ENCODE results near the gene TULP4. TPM values are rescaled to one million over a fixed set of nuclear protein-coding genes. Genes with fewer than 3 reads are reported as not detected.

The TULP4 gene, protein sequence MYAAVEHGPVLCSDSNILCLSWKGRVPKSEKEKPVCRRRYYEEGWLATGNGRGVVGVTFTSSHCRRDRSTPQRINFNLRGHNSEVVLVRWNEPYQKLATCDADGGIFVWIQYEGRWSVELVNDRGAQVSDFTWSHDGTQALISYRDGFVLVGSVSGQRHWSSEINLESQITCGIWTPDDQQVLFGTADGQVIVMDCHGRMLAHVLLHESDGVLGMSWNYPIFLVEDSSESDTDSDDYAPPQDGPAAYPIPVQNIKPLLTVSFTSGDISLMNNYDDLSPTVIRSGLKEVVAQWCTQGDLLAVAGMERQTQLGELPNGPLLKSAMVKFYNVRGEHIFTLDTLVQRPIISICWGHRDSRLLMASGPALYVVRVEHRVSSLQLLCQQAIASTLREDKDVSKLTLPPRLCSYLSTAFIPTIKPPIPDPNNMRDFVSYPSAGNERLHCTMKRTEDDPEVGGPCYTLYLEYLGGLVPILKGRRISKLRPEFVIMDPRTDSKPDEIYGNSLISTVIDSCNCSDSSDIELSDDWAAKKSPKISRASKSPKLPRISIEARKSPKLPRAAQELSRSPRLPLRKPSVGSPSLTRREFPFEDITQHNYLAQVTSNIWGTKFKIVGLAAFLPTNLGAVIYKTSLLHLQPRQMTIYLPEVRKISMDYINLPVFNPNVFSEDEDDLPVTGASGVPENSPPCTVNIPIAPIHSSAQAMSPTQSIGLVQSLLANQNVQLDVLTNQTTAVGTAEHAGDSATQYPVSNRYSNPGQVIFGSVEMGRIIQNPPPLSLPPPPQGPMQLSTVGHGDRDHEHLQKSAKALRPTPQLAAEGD (N-terminal part only)
- total RNA-seq (2014; rRNA removed; shearing (Covaris generic)): 49.3 and 62.1 TPM in 2 replicates

DNA sequence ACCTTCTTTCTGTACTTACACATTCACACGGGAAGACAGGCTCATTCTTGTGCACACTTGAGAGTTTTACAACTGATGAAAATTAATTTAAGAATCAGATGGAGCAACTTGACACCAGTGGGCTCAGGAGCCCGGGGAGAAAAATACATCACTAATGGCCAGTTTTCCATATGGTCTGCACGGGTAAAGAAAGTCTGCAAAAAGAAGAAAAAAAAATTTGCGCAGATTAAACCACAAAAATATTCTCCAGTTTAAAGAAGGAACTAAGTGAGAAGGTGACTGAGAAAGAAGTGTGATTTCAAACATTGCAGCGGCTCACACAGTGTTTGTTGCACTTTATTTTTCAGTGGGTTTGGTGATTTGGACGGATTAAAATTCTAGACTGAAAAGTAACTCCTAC is at the start of gene TULP4:
TULP4 (plus strand) TSS at position 301 of the 400 bp plus-strand sequence. CDS start 1,552 bp downstream, outside the sequence.
- DNase-seq (ENCODE audit: low read depth): no peak

DNA sequence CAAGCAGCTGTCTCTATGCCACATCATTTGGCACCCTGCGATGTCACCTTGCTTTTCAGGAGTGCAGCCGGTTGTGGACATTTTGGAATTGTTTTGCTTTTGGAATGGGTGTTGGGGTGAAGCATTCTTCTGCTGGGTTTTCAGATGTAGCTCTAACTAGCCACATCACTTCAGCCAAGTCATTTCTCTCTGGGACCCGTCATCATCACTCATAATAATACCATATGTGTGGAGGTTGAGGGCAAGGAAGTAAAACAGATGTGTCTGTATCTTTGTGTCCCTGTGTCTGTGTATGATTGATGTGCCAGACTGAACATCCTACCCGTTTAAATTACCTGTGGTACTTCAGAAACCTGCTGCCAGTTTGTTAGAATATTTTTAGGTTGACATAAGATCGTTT is 49.5 kb upstream of the TULP4 start:
- no peak for DNase-seq (ENCODE audit: low read depth)

DNA sequence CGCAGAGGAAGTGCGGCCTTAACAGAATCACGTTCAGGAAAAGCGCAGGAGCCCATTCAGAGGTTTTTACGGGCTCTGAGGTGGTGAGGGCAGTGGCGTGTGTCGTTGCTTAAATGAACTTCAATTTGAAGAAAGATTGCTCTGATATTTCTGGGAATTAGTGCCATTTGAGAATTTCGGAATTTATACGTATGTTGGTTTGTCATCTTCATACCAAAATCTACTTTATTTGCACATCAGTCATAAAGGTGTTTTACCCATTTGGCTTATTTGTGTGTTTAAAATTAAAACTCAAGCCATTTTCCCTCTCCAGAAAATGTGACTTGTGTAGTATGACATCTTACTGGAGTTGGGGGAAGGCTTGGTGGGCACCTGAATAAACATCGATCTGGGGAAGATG is 48.1 kb upstream of the TULP4 start:
- DNase-seq (ENCODE audit: low read depth): no peak

DNA sequence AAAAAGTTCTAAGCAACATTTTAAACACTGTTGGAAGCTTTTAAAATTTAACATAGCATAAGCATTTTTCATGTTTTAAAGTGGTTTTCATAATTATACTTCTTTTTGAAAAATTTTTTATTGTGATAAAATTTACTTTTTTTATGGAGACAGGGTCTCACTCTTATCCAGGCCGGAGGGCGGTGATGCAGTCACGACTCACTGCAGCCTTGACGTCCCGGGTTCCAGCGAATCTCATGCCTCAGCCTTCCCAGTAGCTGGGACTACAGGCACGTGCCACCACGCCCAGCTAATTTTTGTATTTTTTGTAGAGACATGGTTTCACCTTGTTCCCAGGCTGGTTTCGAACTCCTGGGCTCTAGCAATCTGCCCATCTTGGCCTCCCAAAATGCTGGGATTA is 46.1 kb upstream of the TULP4 start:
- peak; percentile 18 for DNase-seq (ENCODE audit: low read depth)

DNA sequence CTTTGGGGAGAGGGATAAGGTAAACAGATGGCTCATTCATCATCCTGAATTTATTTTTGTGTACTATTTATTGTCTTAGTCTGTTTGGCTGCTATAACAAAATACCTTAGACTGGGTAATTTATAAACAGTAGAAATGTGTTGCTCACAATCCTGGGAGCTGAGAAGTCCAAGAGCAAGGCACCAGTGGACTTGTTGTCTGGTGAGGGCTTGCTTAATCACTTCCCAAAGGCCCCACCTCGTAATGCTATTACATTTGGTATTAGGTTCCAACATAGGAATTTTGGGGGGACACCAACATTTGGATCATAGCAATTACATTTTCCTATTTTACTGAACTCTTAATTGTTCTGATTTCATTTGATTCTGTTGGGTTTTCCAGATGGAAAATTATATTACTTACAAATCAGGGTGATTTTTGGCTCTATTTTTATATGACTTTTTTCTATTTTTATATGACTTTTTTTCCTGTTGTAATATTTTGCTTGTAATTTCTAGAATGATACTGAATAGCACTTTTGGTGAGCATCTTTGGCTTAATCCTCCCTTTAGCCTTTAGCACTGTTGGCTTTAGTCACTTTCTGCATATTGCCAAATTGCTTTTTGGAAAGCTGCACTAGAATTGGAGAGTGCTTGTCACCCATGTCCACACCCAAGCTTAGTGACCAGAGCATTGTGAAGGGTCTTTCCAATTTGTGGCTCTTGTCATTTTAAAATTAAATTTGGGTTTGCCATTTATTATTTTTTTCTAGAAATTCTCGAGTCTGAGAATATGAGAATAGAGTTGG is 43.7 kb upstream of the TULP4 start:
- no peak for DNase-seq (ENCODE audit: low read depth)

DNA sequence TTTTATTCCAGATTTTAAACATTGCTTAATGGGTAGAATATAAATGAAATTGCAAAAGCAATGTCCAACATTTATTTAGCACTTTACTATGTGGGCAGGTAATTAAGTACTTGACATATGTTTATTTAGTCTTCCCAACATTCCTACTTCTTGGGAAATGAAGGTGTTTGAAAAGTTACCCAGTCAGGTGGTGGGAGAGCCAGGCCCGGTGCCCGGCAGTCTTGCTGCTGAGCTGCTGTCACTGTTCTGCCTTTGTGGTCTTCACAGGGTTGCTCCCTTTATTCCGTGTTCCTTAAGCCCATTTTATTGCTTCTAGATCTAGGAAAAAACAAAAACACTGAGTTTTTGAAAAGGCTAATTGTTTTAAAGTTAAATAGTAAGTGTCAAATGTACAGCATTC is 42.6 kb upstream of the TULP4 start:
- DNase-seq (ENCODE audit: low read depth): no peak

DNA sequence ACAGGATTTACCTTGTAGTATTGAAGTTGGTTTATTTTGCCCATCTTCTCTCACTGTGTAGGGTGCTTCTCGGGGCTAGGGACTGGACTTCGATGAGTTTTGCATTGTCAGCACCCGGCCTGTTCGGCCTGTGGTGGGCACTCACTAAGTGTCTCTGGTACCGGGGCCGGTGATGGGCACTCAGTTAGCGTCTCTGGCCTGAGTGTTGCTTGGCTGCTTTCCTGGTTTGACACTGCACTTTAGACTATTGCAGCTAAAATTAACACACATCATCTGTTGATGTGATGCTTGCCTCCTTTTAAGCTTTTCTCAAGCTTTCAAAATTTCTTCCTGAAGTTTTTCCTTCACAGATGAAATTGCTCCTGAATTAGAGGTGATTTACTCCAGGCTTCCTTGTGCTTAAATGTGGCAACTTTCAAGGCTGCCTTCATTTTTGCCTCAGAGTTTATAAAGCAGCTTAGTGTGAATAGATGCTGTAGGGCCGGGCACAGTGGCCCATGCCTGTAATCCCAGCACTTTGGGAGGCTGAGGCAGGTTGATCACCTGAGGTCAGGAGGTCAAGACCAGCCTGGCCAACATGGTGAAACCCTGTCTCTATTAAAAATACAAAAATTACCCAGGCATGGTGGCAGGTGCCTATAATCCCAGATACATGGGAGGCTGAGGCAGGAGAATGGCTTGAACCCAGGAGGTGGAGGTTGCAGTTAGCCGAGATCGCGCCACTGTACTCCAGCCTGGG is 41.7 kb upstream of the TULP4 start:
- DNase-seq (ENCODE audit: low read depth): no peak

DNA sequence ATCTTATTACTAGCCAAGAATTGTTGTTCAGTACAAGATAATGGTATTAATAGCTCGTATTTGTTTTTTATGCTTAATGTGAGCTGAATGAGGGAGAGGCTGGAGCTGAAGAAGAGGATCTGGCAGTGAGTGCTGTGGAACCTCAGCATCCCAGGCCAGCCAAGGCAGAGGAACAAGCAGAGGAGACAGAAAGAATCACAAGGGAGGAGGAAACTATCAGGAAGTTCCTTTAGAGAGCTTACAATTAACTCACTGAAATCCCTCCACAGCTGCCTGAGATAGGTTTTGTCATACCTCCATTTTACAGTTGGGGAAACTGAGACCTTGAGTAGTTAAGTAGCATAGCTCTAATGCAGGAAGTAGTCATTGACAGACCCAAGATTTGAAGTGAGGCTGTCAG is 39.9 kb upstream of the TULP4 start:
- DNase-seq (ENCODE audit: low read depth): no peak

DNA sequence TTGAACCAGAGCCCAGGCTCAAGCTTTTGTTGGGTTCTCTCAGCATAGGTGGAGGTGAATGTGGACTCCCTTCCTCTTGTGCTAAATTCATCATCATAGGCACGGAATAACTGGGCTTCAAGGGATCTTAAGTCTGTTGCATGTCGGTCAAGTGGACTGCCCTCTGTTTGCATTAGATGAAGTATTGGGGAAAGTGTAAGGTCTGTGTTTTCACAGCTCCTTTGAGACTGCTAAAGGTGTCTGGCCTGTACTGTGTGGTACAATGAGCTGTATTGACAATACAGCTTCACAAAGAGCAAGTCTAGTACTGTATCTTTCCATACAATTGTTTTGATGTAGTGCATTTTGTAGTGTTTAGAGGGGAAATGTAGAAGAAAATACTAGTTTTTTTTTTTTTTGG is 34.3 kb upstream of the TULP4 start:
- DNase-seq (ENCODE audit: low read depth): no peak

DNA sequence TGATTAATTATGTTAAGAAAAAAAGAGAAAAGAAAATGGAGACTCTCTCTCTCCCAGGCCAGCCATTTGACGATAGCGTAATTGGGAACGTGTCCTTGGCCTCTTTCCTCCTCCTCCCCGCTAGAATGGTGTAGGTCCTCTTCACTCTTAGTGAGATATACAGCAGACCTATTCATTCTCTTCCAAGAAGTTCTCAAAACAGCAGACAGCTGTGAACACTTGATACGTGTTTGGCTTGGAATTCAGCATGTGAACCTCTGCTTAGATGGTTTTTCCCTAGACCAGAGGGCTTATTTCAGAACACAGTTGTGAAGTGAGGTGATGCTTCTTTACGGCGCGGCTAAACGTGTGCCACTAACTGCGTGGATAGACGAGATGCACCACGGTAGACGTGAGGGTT is 32.6 kb upstream of the TULP4 start:
- DNase-seq (ENCODE audit: low read depth): no peak

DNA sequence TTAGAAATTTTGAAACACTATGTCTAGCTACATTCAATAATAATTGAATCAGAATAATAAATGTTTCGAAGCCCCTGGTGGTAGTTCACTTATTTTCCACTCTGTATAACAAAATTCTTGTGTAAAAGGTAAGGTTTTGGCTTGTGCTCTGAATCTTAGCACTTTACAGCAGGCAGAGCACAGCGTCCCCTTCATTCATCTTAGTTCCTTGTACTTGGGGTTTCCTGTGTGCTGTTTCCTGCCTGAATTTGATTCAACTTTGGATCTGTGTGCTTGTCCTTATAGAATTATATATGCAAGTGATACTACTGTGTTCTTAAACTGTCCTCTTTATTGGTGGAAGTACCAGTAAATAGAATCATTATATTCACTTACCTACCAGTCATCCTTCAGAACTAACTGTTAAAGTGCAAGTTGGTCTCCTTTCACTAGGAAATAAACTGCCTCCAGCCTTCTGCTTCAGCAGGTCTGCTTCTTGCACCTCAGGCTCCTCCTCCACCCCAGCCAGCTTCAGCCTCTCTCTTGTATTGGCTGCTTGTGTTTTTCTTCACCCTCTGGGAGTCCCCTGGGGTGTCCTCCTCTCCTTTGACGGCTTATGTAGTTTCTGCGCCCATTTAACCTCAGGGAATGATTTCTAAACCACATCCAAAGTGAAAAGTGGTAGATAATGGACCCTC is 28.8 kb upstream of the TULP4 start:
- DNase-seq (ENCODE audit: low read depth): no peak

DNA sequence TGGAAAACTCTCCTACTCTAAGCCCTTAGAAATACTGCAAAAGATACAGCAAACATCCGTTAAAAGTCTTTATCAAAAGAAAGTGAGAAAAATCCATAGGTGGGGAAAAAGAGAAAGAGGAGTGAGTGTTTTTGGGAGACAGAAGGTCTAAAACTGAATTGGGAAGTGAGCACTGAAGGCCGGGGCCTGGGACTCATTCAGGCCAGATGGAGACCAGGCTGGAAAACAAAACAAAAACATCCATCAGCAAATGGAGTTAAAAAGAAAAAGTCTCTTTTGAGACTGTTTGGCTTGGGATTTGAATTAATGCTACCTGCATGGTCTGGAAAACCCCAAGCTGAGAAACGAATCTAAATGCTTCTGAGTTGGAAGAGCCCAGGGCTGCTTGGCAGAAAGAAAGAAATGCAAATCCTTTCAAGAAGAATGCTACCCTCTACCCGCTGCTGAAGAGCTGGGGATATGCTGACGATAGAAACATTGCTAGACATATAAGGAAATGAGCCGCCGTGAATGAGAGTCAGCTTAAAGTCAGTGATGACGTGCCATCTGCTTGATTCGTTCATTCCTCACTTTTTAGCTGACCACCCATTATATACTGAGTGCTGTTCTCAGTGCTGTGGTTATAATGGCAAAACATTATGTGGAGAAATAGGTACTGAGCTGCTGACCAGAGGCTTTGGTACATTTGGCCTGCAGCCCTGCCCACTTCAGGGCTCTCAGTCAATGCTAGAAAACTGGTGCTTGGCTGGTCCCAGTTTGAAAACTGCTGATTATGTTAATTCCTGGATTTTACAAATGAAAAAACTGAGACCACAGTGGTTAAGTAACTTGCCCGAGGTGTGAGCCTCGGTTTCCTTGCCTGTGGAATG is 28.0 kb upstream of the TULP4 start:
- DNase-seq (ENCODE audit: low read depth): no peak

DNA sequence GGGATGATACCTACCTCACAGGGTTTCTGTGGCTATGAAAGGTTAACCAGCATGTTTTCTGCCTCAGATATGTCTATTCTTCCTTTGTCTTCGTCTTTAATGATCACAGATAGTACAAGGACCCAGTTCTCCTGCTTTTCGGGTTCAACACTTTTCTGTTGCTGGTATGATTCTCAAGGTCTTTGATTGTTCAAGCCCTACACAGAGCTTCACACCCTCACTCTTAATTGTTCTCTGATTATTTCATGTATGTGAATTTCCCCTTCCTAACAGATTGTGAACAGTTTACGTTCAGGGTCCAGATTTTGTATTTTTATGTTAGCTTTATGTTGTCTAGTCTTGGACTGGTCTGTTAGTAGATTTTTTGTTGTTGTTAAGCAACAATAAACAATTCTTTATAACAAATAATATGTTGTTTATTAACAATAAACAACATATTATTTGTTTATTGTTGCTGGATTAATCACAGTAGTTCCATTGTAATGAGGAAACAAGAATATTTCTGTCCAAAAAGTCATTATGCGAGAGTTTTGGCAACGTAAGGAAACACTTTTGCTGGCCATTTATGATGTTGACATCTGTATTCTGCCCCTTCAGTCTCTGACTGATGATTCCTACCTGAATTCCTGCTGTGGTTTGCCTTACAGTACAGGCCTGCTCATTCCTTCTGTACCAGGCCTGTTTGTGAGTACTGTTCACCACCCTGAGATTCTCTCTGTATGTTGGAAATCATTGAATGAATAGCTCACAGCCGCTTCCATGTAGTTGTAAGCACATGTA is 27.2 kb upstream of the TULP4 start:
- no peak for DNase-seq (ENCODE audit: low read depth)

DNA sequence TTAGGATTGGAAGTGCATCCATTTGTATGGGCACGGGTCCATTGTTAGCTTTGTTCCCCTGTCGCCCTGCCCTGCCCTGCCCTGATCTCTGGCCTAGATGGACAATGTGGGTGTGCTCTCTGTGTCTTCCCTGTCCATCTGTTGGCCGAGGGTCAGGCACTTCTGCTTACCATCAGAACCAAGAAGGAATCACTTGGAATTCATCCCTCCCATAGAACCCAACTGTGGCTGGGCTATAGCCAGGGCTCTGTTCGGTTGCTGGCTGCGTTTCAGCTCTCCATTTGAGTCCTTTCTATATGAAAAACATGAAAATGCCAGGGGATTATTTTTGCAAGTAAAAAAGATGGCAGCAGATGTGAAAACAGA is 26.6 kb upstream of the TULP4 start:
- no peak for DNase-seq (ENCODE audit: low read depth)

DNA sequence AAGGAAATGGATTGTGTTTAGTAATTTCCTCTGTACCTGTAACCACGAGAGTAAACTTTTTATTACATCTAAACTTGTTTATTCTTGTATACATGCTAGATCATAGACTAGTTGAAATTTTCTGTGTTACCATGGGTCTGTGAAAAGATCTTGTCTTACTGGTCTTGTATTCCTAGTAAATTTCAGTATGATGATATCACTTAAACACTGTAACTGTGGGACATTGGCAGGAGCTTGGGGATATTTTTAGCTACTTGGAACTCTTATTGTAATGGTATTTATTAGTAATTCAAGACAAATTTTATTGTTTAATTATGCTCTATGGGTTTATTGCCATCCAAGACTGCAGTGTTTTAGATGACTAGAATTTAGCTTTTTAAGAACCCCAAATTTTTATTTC is 25.9 kb upstream of the TULP4 start:
- no peak for DNase-seq (ENCODE audit: low read depth)

DNA sequence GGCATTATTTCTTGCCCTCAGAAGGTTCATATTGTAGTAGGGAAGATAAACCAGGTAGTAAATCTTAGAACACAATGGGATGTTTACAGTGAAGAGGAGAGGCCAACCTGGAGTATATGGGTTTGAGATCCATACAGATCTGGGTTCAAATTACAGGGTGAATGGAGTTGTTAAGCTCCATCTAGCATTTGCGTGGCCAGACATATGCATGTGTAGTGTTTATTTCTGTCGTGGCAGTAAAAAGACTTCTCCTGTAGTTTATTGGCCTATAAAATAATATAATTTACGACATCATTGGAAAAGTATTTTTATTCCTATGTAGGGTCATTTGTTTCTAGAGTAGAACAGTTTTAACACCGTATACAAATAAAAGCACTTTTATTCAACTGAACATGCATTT is 25.2 kb upstream of the TULP4 start:
- no peak for DNase-seq (ENCODE audit: low read depth)

DNA sequence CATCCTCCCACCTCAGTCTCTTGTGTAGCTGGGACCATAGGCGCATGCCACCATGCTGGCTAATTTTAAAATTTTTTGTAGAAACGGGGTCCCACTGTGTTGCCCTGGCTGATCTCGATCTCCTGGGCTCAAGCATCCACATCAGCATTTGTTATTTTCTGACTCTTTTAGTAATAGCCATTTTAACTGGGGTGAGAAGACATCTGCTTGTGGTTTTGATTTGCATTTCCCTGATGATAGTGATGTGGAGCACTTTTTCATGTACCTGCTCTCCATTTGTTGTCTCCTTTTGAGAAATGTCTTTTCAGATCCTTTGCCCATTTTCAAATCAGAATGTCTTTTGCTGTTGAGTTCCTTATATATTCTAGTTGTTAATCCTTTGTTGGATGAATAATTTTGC is 22.2 kb upstream of the TULP4 start:
- no peak for DNase-seq (ENCODE audit: low read depth)

DNA sequence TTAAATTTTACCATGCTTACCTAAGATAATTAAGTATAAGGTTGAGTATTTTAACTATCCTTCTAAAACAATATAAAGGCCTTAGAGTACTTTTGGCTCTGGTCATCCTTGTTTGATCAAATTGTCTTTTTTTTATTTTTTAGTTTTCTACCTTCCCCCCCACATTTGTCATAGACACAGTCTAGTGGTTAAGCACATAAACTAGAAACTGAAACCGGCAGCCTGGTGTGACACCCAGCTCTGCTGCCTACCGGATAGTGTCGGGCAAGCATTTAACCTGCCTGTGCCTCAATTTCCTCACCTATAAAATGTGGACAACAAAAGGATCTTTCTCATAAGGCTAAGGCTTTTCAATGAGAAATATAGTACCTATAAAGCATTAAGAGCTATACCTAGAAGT is 21.6 kb upstream of the TULP4 start:
- no peak for DNase-seq (ENCODE audit: low read depth)

DNA sequence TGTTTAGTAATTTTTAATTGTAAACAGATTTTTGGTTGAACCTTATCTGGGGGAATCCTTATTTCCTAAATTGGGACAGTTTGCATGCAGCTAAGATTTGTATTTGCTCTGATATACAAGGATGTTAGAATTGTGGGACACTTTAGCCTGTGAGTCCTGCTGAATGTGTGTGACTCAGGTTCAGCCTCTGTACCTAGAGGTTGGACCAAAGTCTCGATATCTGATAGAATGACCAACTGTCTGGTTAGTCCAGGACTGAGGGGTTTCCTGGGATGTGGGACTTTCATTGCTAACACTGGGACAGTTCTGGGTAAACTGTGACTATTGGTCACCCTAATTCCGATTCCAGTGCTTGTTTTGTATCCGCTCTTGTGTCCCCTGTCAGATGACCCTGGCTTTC is 20.2 kb upstream of the TULP4 start:
- DNase-seq (ENCODE audit: low read depth): no peak
